NCI-H345 treated with DMSO at 0.1 percent for 48 hours (cell line): ENCODE data around the gene OR2T1.
"Not testable (repeated sequence)": the region's sequence is repeated elsewhere in the genome, so short reads cannot be mapped to it uniquely, and the experiment has no call there.

Source experiments
- DNase-seq: peaks from one replicate; lab custom pipeline; 2025; ENCODE audit not compliant: unreplicated experiment; lab: John Stamatoyannopoulos, UW

Gene OR2T1

GRCh38 chr1:248402748-248403147 lies at the start of gene OR2T1:
Gene OR2T1, plus strand, starts transcription at chr1:248403048. Its CDS starts 3,100 bp downstream, at chr1:248406148.
- DNase-seq = no peak

- no peak for DNase-seq
Observed at GRCh38 chr1:248359415-248359814, 43.4 kb upstream of the OR2T1 start.

- no peak for DNase-seq
Observed at GRCh38 chr1:248361121-248361715, 41.6 kb upstream of the OR2T1 start, which contains the start of gene OR2T4. Gene OR2T4, plus strand, starts transcription at chr1:248361665. Its CDS starts 0 bp downstream, at chr1:248361665.

- DNase-seq = no peak
Observed at GRCh38 chr1:248366609-248367008, 36.2 kb upstream of the OR2T1 start.

GRCh38 chr1:248372394-248372793 lies 30.5 kb upstream of the OR2T1 start:
- DNase-seq = no peak

- no peak for DNase-seq
Observed at GRCh38 chr1:248373761-248374160, 29.1 kb upstream of the OR2T1 start.

- DNase-seq = no peak
Observed at GRCh38 chr1:248375446-248375845, 27.4 kb upstream of the OR2T1 start, which contains the start of gene OR2T6. Gene OR2T6, plus strand, starts transcription at chr1:248375746. Its CDS starts 11,863 bp downstream, at chr1:248387609.

GRCh38 chr1:248376916-248377315 lies 25.9 kb upstream of the OR2T1 start:
- DNase-seq = no peak

GRCh38 chr1:248380854-248381253 lies 22.0 kb upstream of the OR2T1 start:
- DNase-seq = no peak

- DNase-seq = no peak
Observed at GRCh38 chr1:248388426-248388825, 14.4 kb upstream of the OR2T1 start.

- DNase-seq = no peak
Observed at GRCh38 chr1:248393050-248393449, 9.8 kb upstream of the OR2T1 start.

- DNase-seq = no peak
Observed at GRCh38 chr1:248404024-248404423, 1.2 kb downstream of the OR2T1 start.

- no peak for DNase-seq
Observed at GRCh38 chr1:248406721-248407692, 4.2 kb downstream of the OR2T1 start.

- DNase-seq = no peak
Observed at GRCh38 chr1:248416226-248416625, 13.4 kb downstream of the OR2T1 start.

GRCh38 chr1:248417854-248418253 lies 15.0 kb downstream of the OR2T1 start:
- DNase-seq = no peak

GRCh38 chr1:248421384-248421783 lies 18.5 kb downstream of the OR2T1 start:
- DNase-seq = no peak

GRCh38 chr1:248427526-248428191 lies 24.8 kb downstream of the OR2T1 start:
- not testable (repeated sequence) for DNase-seq

- not testable (repeated sequence) for DNase-seq
Observed at GRCh38 chr1:248428192-248428533, 25.3 kb downstream of the OR2T1 start.

- not testable (repeated sequence) for DNase-seq
Observed at GRCh38 chr1:248431683-248432082, 28.8 kb downstream of the OR2T1 start.

- not testable (repeated sequence) for DNase-seq
Observed at GRCh38 chr1:248432201-248432600, 29.4 kb downstream of the OR2T1 start.

GRCh38 chr1:248433811-248434415 lies 31.1 kb downstream of the OR2T1 start:
- not testable (repeated sequence) for DNase-seq
